GM23338 (cell line): ENCODE data around the gene MEOX2. TPM values are rescaled to one million over a fixed set of nuclear protein-coding genes. Genes with fewer than 3 reads are reported as not detected.

ENCODE experiments used
- ATAC-seq: fragments of 200-7000 bp; cut with Tn5 transposase; 3 replicates; pipeline ENCODE4 v1.9.1; 2020
- DNase-seq: peaks from one replicate; pipeline ENCODE4 v3.0.0-alpha.2; 2015; ENCODE audit warnings: low spot score
- H2AFZ ChIP-seq: fragments of 200-600 bp; sonication (generic); 2 replicates; pipeline ENCODE4 v1.8.0; 2016; ENCODE audit warnings: antibody characterized with exemption, mild to moderate bottlenecking, moderate library complexity
- H3F3A ChIP-seq: fragments of 200-600 bp; sonication (generic); replicated peaks from 2 replicates; pipeline ENCODE4 v1.8.0; 2017; ENCODE audit warnings: antibody characterized with exemption, mixed run types, low read depth
- H3K27ac ChIP-seq: fragments of 200-600 bp; sonication (generic); 2 replicates; pipeline ENCODE4 v1.6.1; 2016; ENCODE audit warnings: low read depth
- H3K27me3 ChIP-seq: fragments of 200-600 bp; sonication (generic); 2 replicates; pipeline ENCODE4 v1.8.0; 2016; ENCODE audit warnings: mild to moderate bottlenecking, mixed run types, moderate library complexity; ENCODE audit not compliant: insufficient read depth
- H3K36me3 ChIP-seq: fragments of 200-600 bp; sonication (generic); 2 replicates; pipeline ENCODE4 v1.8.0; 2016; ENCODE audit warnings: mild to moderate bottlenecking; ENCODE audit not compliant: insufficient read depth
- H3K4me1 ChIP-seq: fragments of 200-600 bp; sonication (generic); 2 replicates; pipeline ENCODE4 v1.8.0; 2016; ENCODE audit warnings: mild to moderate bottlenecking, moderate library complexity; ENCODE audit not compliant: insufficient read depth
- H3K4me2 ChIP-seq: fragments of 200-600 bp; sonication (generic); 2 replicates; pipeline ENCODE4 v1.7.1; 2017; ENCODE audit warnings: mixed run types
- H3K4me3 ChIP-seq: fragments of 200-600 bp; sonication (generic); 2 replicates; pipeline ENCODE4 v1.6.1; 2016; ENCODE audit warnings: mixed run types
- H3K79me2 ChIP-seq: fragments of 200-600 bp; sonication (generic); replicated peaks from 2 replicates; pipeline ENCODE4 v1.8.0; 2017; ENCODE audit warnings: mild to moderate bottlenecking; ENCODE audit not compliant: insufficient read depth
- H3K9me2 ChIP-seq: fragments of 200-600 bp; sonication (generic); 2 replicates; pipeline ENCODE4 v1.8.0; 2017; ENCODE audit not compliant: insufficient read depth
- H4K20me1 ChIP-seq: fragments of 200-600 bp; sonication (generic); replicated peaks from 2 replicates; pipeline ENCODE4 v1.8.0; 2017; ENCODE audit warnings: mild to moderate bottlenecking; ENCODE audit not compliant: insufficient read depth
- H3K27ac Mint-ChIP-seq: 2 replicates; pipeline ENCODE4 v1.8.0; 2020; ENCODE audit warnings: inconsistent platforms, mild to moderate bottlenecking, moderate library complexity, mixed read lengths
- H3K27me3 Mint-ChIP-seq: 3 replicates; pipeline ENCODE4 v1.8.0; 2022; ENCODE audit warnings: low read depth, mild to moderate bottlenecking, moderate library complexity, mixed read lengths, inconsistent platforms; ENCODE audit not compliant: insufficient read depth, poor library complexity
- H3K36me3 Mint-ChIP-seq: 3 replicates; pipeline ENCODE4 v1.8.0; 2021; ENCODE audit warnings: low read depth, mild to moderate bottlenecking, inconsistent platforms, moderate library complexity, mixed read lengths
- H3K4me1 Mint-ChIP-seq: 3 replicates; pipeline ENCODE4 v1.8.0; 2020; ENCODE audit warnings: mild to moderate bottlenecking, inconsistent platforms, mixed read lengths
- H3K4me3 Mint-ChIP-seq: 3 replicates; pipeline ENCODE4 v1.8.0; 2021; ENCODE audit warnings: moderate library complexity, mild to moderate bottlenecking, inconsistent platforms, mixed read lengths
- H3K9me3 Mint-ChIP-seq: 3 replicates; pipeline ENCODE4 v1.8.0; 2020; ENCODE audit warnings: moderate library complexity, mild to moderate bottlenecking, inconsistent platforms, mixed read lengths
- CREB1 ChIP-seq: fragments of 250-450 bp; sonication (Bioruptor Pico); IDR thresholded peaks from 2 replicates; pipeline ENCODE4 v1.5.0; 2020; ENCODE audit warnings: low read depth, mild to moderate bottlenecking, moderate library complexity
- EZH2 ChIP-seq: fragments of 200-600 bp; sonication (generic); IDR thresholded peaks from one replicate; pipeline ENCODE4 v1.8.0; 2017; ENCODE audit warnings: antibody characterized with exemption, mild to moderate bottlenecking, low read depth; ENCODE audit not compliant: unreplicated experiment
- EZH2phosphoT487 ChIP-seq: fragments of 200-600 bp; sonication (generic); IDR thresholded peaks from one replicate; pipeline ENCODE4 v1.8.1; 2018; ENCODE audit warnings: antibody characterized with exemption; ENCODE audit not compliant: unreplicated experiment
- JUNB ChIP-seq: IDR thresholded peaks from one replicate; pipeline ENCODE4 v1.6.1; 2016; ENCODE audit warnings: antibody characterized with exemption; ENCODE audit not compliant: unreplicated experiment
- NANOG ChIP-seq: IDR thresholded peaks from 2 replicates; pipeline ENCODE4 v1.6.1; 2016; ENCODE audit warnings: antibody characterized with exemption, borderline replicate concordance
- POLR2AphosphoS5 ChIP-seq: IDR thresholded peaks from 2 replicates; pipeline ENCODE4 v1.6.1; 2016; ENCODE audit warnings: antibody characterized with exemption, low read depth
- STAT1 ChIP-seq: IDR thresholded peaks from one replicate; pipeline ENCODE4 v1.6.1; 2016; ENCODE audit warnings: antibody characterized with exemption; ENCODE audit not compliant: unreplicated experiment
- ZNF114 ChIP-seq: fragments of 250-450 bp; sonication (Bioruptor Pico); IDR thresholded peaks from 2 replicates; pipeline ENCODE4 v1.5.0; 2020; ENCODE audit warnings: mild to moderate bottlenecking, moderate library complexity
- ZNF331 ChIP-seq: fragments of 250-450 bp; sonication (Bioruptor Pico); IDR thresholded peaks from 2 replicates; pipeline ENCODE4 v1.5.0; 2020; ENCODE audit warnings: low read depth, mild to moderate bottlenecking, moderate library complexity
- polyA plus RNA-seq: library from polyadenylated mRNA; unstranded; fragments of >200 nt; fragmentation: Nextera tagmentation; extraction: Ambion mirVana; gene quantifications from 2 replicates; pipeline ENCODE4 v1.2.1, GENCODE V29; 2016
- total RNA-seq: library from RNA; depleted of rRNA; stranded (reverse); fragments of >200 nt; shearing (Covaris generic); gene quantifications from 2 replicates; pipeline ENCODE4 v1.2.3, GENCODE V29; 2014
- TF ChIP-seq, protein P1 (sequence below): fragments of 250-450 bp; sonication (Bioruptor Pico); IDR thresholded peaks from 2 replicates; pipeline ENCODE4 v1.5.0; 2020; ENCODE audit warnings: mild to moderate bottlenecking, moderate library complexity
- TF ChIP-seq, protein P2 (sequence below): IDR thresholded peaks from one replicate; pipeline ENCODE4 v1.6.1; 2018; ENCODE audit warnings: antibody characterized with exemption; ENCODE audit not compliant: unreplicated experiment
- TF ChIP-seq, protein P3 (sequence below), 2 experiments: fragments of 200-600 bp in 1 of 2; sonication (generic) in 1 of 2; conservative IDR thresholded peaks; 2 replicates each; pipeline versions ENCODE4 v1.5.1 to v1.6.1; 2016 to 2017; ENCODE audit warnings: antibody characterized with exemption in 2 of 2, low read depth in 2 of 2, mild to moderate bottlenecking in 2 of 2, moderate library complexity in 1 of 2
- TF ChIP-seq, protein P4 (sequence below): IDR thresholded peaks from 2 replicates; pipeline ENCODE4 v1.6.1; 2016; ENCODE audit warnings: antibody characterized with exemption

Gene MEOX2
- total and polyA plus RNA-seq, 2 experiments from 2014 or later = 0.50 to 1.2 TPM

DNA sequence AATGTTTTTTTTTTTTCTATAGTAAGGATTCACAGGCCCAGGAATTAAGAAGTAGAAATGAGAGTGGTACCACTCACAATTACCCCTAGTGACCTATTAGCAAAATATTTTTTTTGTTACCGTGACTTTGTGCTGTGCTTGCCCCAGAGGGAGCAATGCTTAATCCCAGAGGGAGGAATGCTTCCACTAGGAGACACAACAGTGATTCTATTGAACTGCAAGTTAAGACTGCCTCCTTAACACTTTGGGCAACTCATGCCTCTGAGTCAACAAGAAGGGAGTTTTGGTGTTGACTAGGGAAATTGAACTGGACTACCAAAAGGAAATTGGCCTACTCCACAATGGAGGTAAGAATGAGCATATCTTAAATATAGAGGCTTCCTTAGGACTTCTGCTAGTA, 17.2 kb upstream of the MEOX2 start:
- TF ChIP-seq EZH2 (no peak), JUNB (no peak), STAT1 (no peak), ZNF114 (CRISPR knock-in tag) (no peak), ZNF331 (CRISPR knock-in tag) (no peak), NANOG (no peak), CREB1 (CRISPR knock-in tag) (no peak), POLR2AphosphoS5 (no peak), EZH2phosphoT487 (no peak)
- TF ChIP-seq, protein P1, sequence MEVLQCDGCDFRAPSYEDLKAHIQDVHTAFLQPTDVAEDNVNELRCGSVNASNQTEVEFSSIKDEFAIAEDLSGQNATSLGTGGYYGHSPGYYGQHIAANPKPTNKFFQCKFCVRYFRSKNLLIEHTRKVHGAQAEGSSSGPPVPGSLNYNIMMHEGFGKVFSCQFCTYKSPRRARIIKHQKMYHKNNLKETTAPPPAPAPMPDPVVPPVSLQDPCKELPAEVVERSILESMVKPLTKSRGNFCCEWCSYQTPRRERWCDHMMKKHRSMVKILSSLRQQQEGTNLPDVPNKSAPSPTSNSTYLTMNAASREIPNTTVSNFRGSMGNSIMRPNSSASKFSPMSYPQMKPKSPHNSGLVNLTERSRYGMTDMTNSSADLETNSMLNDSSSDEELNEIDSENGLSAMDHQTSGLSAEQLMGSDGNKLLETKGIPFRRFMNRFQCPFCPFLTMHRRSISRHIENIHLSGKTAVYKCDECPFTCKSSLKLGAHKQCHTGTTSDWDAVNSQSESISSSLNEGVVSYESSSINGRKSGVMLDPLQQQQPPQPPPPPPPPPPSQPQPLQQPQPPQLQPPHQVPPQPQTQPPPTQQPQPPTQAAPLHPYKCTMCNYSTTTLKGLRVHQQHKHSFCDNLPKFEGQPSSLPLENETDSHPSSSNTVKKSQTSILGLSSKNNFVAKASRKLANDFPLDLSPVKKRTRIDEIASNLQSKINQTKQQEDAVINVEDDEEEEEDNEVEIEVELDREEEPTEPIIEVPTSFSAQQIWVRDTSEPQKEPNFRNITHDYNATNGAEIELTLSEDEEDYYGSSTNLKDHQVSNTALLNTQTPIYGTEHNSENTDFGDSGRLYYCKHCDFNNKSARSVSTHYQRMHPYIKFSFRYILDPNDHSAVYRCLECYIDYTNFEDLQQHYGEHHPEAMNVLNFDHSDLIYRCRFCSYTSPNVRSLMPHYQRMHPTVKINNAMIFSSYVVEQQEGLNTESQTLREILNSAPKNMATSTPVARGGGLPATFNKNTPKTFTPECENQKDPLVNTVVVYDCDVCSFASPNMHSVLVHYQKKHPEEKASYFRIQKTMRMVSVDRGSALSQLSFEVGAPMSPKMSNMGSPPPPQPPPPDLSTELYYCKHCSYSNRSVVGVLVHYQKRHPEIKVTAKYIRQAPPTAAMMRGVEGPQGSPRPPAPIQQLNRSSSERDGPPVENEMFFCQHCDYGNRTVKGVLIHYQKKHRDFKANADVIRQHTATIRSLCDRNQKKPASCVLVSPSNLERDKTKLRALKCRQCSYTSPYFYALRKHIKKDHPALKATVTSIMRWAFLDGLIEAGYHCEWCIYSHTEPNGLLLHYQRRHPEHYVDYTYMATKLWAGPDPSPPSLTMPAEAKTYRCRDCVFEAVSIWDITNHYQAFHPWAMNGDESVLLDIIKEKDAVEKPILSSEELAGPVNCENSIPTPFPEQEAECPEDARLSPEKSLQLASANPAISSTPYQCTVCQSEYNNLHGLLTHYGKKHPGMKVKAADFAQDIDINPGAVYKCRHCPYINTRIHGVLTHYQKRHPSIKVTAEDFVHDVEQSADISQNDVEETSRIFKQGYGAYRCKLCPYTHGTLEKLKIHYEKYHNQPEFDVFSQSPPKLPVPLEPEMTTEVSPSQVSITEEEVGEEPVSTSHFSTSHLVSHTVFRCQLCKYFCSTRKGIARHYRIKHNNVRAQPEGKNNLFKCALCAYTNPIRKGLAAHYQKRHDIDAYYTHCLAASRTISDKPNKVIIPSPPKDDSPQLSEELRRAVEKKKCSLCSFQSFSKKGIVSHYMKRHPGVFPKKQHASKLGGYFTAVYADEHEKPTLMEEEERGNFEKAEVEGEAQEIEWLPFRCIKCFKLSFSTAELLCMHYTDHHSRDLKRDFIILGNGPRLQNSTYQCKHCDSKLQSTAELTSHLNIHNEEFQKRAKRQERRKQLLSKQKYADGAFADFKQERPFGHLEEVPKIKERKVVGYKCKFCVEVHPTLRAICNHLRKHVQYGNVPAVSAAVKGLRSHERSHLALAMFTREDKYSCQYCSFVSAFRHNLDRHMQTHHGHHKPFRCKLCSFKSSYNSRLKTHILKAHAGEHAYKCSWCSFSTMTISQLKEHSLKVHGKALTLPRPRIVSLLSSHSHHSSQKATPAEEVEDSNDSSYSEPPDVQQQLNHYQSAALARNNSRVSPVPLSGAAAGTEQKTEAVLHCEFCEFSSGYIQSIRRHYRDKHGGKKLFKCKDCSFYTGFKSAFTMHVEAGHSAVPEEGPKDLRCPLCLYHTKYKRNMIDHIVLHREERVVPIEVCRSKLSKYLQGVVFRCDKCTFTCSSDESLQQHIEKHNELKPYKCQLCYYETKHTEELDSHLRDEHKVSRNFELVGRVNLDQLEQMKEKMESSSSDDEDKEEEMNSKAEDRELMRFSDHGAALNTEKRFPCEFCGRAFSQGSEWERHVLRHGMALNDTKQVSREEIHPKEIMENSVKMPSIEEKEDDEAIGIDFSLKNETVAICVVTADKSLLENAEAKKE (CRISPR knock-in tag) = no peak
- TF ChIP-seq, protein P2, sequence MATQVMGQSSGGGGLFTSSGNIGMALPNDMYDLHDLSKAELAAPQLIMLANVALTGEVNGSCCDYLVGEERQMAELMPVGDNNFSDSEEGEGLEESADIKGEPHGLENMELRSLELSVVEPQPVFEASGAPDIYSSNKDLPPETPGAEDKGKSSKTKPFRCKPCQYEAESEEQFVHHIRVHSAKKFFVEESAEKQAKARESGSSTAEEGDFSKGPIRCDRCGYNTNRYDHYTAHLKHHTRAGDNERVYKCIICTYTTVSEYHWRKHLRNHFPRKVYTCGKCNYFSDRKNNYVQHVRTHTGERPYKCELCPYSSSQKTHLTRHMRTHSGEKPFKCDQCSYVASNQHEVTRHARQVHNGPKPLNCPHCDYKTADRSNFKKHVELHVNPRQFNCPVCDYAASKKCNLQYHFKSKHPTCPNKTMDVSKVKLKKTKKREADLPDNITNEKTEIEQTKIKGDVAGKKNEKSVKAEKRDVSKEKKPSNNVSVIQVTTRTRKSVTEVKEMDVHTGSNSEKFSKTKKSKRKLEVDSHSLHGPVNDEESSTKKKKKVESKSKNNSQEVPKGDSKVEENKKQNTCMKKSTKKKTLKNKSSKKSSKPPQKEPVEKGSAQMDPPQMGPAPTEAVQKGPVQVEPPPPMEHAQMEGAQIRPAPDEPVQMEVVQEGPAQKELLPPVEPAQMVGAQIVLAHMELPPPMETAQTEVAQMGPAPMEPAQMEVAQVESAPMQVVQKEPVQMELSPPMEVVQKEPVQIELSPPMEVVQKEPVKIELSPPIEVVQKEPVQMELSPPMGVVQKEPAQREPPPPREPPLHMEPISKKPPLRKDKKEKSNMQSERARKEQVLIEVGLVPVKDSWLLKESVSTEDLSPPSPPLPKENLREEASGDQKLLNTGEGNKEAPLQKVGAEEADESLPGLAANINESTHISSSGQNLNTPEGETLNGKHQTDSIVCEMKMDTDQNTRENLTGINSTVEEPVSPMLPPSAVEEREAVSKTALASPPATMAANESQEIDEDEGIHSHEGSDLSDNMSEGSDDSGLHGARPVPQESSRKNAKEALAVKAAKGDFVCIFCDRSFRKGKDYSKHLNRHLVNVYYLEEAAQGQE = no peak
- TF ChIP-seq, protein P3, sequence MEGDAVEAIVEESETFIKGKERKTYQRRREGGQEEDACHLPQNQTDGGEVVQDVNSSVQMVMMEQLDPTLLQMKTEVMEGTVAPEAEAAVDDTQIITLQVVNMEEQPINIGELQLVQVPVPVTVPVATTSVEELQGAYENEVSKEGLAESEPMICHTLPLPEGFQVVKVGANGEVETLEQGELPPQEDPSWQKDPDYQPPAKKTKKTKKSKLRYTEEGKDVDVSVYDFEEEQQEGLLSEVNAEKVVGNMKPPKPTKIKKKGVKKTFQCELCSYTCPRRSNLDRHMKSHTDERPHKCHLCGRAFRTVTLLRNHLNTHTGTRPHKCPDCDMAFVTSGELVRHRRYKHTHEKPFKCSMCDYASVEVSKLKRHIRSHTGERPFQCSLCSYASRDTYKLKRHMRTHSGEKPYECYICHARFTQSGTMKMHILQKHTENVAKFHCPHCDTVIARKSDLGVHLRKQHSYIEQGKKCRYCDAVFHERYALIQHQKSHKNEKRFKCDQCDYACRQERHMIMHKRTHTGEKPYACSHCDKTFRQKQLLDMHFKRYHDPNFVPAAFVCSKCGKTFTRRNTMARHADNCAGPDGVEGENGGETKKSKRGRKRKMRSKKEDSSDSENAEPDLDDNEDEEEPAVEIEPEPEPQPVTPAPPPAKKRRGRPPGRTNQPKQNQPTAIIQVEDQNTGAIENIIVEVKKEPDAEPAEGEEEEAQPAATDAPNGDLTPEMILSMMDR (conservative IDR thresholded peaks at IDR 0.05; ENCODE audit: low read depth in 2 of 2) = no peak
- TF ChIP-seq, protein P4, sequence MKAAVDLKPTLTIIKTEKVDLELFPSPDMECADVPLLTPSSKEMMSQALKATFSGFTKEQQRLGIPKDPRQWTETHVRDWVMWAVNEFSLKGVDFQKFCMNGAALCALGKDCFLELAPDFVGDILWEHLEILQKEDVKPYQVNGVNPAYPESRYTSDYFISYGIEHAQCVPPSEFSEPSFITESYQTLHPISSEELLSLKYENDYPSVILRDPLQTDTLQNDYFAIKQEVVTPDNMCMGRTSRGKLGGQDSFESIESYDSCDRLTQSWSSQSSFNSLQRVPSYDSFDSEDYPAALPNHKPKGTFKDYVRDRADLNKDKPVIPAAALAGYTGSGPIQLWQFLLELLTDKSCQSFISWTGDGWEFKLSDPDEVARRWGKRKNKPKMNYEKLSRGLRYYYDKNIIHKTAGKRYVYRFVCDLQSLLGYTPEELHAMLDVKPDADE = no peak
- no peaks in the 10 kb centered on the region for H3K27me3 Mint-ChIP-seq
- ATAC-seq = no peak; the same call in 2 of the 3 replicates

More for the DNA sequence above, 17.2 kb upstream of the MEOX2 start:
- Mint-ChIP-seq H3K4me1 (peaks cover 8% of the 10 kb centered on the region; the same call in 2 of the 3 replicates), H3K4me3 (no peak overlapping the region), H3K36me3 (no peaks in the 10 kb centered on the region), H3K27ac (no peak overlapping the region), H3K9me3 (no peaks in the 10 kb centered on the region)
- Histone ChIP-seq H3K9me2 (no peaks in the 10 kb centered on the region), H3K27ac (no peak overlapping the region), H3K4me2 (no peak overlapping the region), H4K20me1 (no peaks in the 10 kb centered on the region), H3K79me2 (no peaks in the 10 kb centered on the region), H3K27me3 (no peaks in the 10 kb centered on the region), H3K4me1 (no peaks in the 10 kb centered on the region; the same call in 1 of the 2 replicates), H3K36me3 (no peaks in the 10 kb centered on the region), H3F3A (no peaks in the 10 kb centered on the region), H3K4me3 (no peak overlapping the region), H2AFZ (no peak overlapping the region)
- DNase-seq = no peak
